Activated CD8-positive, alpha-beta T cell treated with anti-CD3 and anti-CD28 coated beads for 36 hours (primary cell): Measurements from ENCODE around the gene PPFIBP2. TPM values are rescaled to one million over a fixed set of nuclear protein-coding genes. Genes with fewer than 3 reads are reported as not detected.
A peak's percentile ranks its signal among the peaks of the same experiment; 100 is the strongest.

Experiments used
- ATAC-seq: fragments of 200-7000 bp; cut with Tn5 transposase; one replicate; pipeline ENCODE4 v1.10.0; 2021; ENCODE audit warnings: mild to moderate bottlenecking, moderate library complexity
- CTCF ChIA-PET: fragments of 350-600 bp; sonication (Branson Sonifier 250); formaldehyde crosslinking; loops from one replicate; lab custom pipeline; 2021; ENCODE audit warnings: antibody characterized with exemption; lab: Charles Lee
- POLR2A ChIA-PET: fragments of 350-600 bp; sonication (Branson Sonifier 250); formaldehyde crosslinking; loops from one replicate; lab custom pipeline; 2021; ENCODE audit warnings: antibody characterized with exemption; lab: Charles Lee
- DNase-seq: peaks from one replicate; pipeline ENCODE4 v3.0.0-alpha.2; 2020
- H3K27ac Mint-ChIP-seq: one replicate; pipeline ENCODE4 v1.8.0; 2021; ENCODE audit warnings: mild to moderate bottlenecking, mixed read lengths
- H3K27me3 Mint-ChIP-seq: one replicate; pipeline ENCODE4 v1.8.0; 2021; ENCODE audit warnings: mixed read lengths
- H3K36me3 Mint-ChIP-seq: one replicate; pipeline ENCODE4 v1.8.0; 2021; ENCODE audit warnings: low read depth, mixed read lengths
- H3K4me1 Mint-ChIP-seq: one replicate; pipeline ENCODE4 v1.8.0; 2021; ENCODE audit warnings: low read depth, mixed read lengths
- H3K4me3 Mint-ChIP-seq: one replicate; pipeline ENCODE4 v1.8.0; 2021; ENCODE audit warnings: mild to moderate bottlenecking, moderate library complexity, mixed read lengths
- H3K9me3 Mint-ChIP-seq: one replicate; pipeline ENCODE4 v1.8.0; 2021; ENCODE audit warnings: mixed read lengths
- CTCF ChIP-seq: fragments of 200-600 bp; IDR thresholded peaks from one replicate; pipeline ENCODE4 v1.8.0; 2022; ENCODE audit warnings: antibody characterized with exemption, mild to moderate bottlenecking
- intact Hi-C: fragments of 100-400 bp; cut with micrococcal nuclease; formaldehyde crosslinking; loops from one replicate; pipeline ENCODE4 v1.10.0; 2022
- total RNA-seq, 2 experiments: library from RNA; stranded (reverse); gene quantifications; one replicate each; pipeline ENCODE4 v1.2.3, GENCODE V29; 2021

PPFIBP2 gene
- total RNA-seq, 2 experiments from 2014 or later: 13.3 to 14.2 TPM

GRCh38 chr11:7575841-7576725, 62.3 kb downstream of the PPFIBP2 start:
- H3K27ac Mint-ChIP-seq: no peak overlapping the region
- no peaks in the 10 kb centered on the region for H3K36me3 Mint-ChIP-seq
- H3K4me3 Mint-ChIP-seq: no peak overlapping the region
- no peaks in the 10 kb centered on the region for H3K9me3 Mint-ChIP-seq
- no peak for TF ChIP-seq CTCF
- intact Hi-C loops: no loop called here
- peaks cover 32% of the 10 kb centered on the region for H3K27me3 Mint-ChIP-seq
- CTCF ChIA-PET: interaction anchor here (1.2 kb wide), 1 partner anchor 91 kb away, joined by 4 read pairs; no protein-coding TSS in a partner anchor
- DNase-seq (peak; percentile 25), ATAC-seq (peak; percentile 32)
- POLR2A ChIA-PET: interaction anchor here (1.7 kb wide), 1 partner anchor 63 kb away, joined by 3 read pairs; no protein-coding TSS in a partner anchor
- peaks cover 34% of the 10 kb centered on the region for H3K4me1 Mint-ChIP-seq

- DNase-seq (no peak), ATAC-seq (no peak)
- Mint-ChIP-seq H3K4me1 (peaks cover 34% of the 10 kb centered on the region), H3K36me3 (no peaks in the 10 kb centered on the region), H3K4me3 (no peak overlapping the region), H3K9me3 (no peaks in the 10 kb centered on the region), H3K27ac (no peak overlapping the region), H3K27me3 (peaks cover 32% of the 10 kb centered on the region)
- no peak for TF ChIP-seq CTCF
- intact Hi-C loops: no loop called here
- CTCF ChIA-PET: no interaction called here
- POLR2A ChIA-PET: no interaction called here
Measured at GRCh38 chr11:7576726-7577290, 63.0 kb downstream of the PPFIBP2 start.

- ATAC-seq (peak; percentile 72), DNase-seq (peak; percentile 8)
- intact Hi-C loops: no loop called here
- no peak for TF ChIP-seq CTCF
- no peaks in the 10 kb centered on the region for H3K36me3 Mint-ChIP-seq
- peaks cover 32% of the 10 kb centered on the region for H3K27me3 Mint-ChIP-seq
- H3K4me1 Mint-ChIP-seq: peaks cover 34% of the 10 kb centered on the region
- peak overlapping the region; percentile 40 for H3K27ac Mint-ChIP-seq
- peak overlapping the region; percentile 16 for H3K4me3 Mint-ChIP-seq
- POLR2A ChIA-PET: interaction anchor here (0.9 kb wide), 1 partner anchor 80 kb away, joined by 3 read pairs; no protein-coding TSS in a partner anchor
- H3K9me3 Mint-ChIP-seq: no peaks in the 10 kb centered on the region
- CTCF ChIA-PET: interaction anchor here (0.8 to 1.1 kb wide), 4 partner anchors 16 to 79 kb away, joined by 3 to 4 read pairs (median 3); no protein-coding TSS in a partner anchor
Measured at GRCh38 chr11:7577291-7578190, 63.7 kb downstream of the PPFIBP2 start.

- peaks cover 34% of the 10 kb centered on the region for H3K4me1 Mint-ChIP-seq
- POLR2A ChIA-PET: interaction anchor here (0.9 kb wide), 1 partner anchor 81 kb away, joined by 3 read pairs; no protein-coding TSS in a partner anchor
- peak overlapping the region; percentile 16 for H3K4me3 Mint-ChIP-seq
- H3K9me3 Mint-ChIP-seq: no peaks in the 10 kb centered on the region
- ATAC-seq (no peak), DNase-seq (no peak)
- H3K27ac Mint-ChIP-seq: no peak overlapping the region
- intact Hi-C loops: no loop called here
- peaks cover 32% of the 10 kb centered on the region for H3K27me3 Mint-ChIP-seq
- CTCF ChIA-PET: interaction anchor here (0.8 to 1.1 kb wide), 3 partner anchors 31 to 78 kb away, joined by 3 to 4 read pairs (median 3); no protein-coding TSS in a partner anchor
- no peaks in the 10 kb centered on the region for H3K36me3 Mint-ChIP-seq
- no peak for TF ChIP-seq CTCF
Measured at GRCh38 chr11:7578276-7578955, 64.6 kb downstream of the PPFIBP2 start.
